Measurements from ENCODE around the gene HORMAD2.

- TF ChIP-seq ZSCAN18 (CRISPR knock-in tag; IDR thresholded peaks at IDR 0.05) (no peak), ATF3 (CRISPR knock-in tag; conservative IDR thresholded peaks at IDR 0.05) (no peak), SMAD3 (CRISPR knock-in tag; IDR thresholded peaks at IDR 0.05; ENCODE audit: borderline replicate concordance) (no peak), CBFB (CRISPR knock-in tag; IDR thresholded peaks at IDR 0.05; ENCODE audit: low read depth) (no peak), CTCF (IDR thresholded peaks at IDR 0.05) (no peak), NFE2L1 (CRISPR knock-in tag; IDR thresholded peaks at IDR 0.05) (no peak), FOXJ3 (CRISPR knock-in tag; IDR thresholded peaks at IDR 0.05; ENCODE audit: borderline replicate concordance) (no peak)
These were observed 128.7 kb downstream of the HORMAD2 start for GRCh38 chr22:30208631-30209603.
